Effector memory CD4-positive, alpha-beta T cell (primary cell): ENCODE data around the gene PLA2G6.
A peak's percentile ranks its signal among the peaks of the same experiment; 100 is the strongest.
"Not testable (repeated sequence)": the region's sequence is repeated elsewhere in the genome, so short reads cannot be mapped to it uniquely, and the experiment has no call there.

Source experiments
- DNase-seq, 3 donors: peaks; one replicate each; pipeline ENCODE4 v3.0.0-alpha.2; 2020
- H3K27ac ChIP-seq: 2 replicates; pipeline ENCODE4 v1.7.0; 2013; ENCODE audit warnings: mild to moderate bottlenecking, low read length, moderate library complexity; ENCODE audit not compliant: insufficient read depth, poor library complexity, severe bottlenecking
- H3K27me3 ChIP-seq: replicated peaks from 2 replicates; pipeline ENCODE4 v1.7.0; 2013; ENCODE audit warnings: mild to moderate bottlenecking, low read length; ENCODE audit not compliant: insufficient read depth, control insufficient read depth, poor library complexity, severe bottlenecking
- H3K36me3 ChIP-seq: 2 replicates; pipeline ENCODE4 v1.7.0; 2013; ENCODE audit warnings: mild to moderate bottlenecking, low read length, moderate library complexity; ENCODE audit not compliant: control insufficient read depth, insufficient read depth
- H3K4me1 ChIP-seq: 2 replicates; pipeline ENCODE4 v1.7.0; 2013; ENCODE audit warnings: low read length, mild to moderate bottlenecking; ENCODE audit not compliant: control insufficient read depth, insufficient read depth, poor library complexity, severe bottlenecking
- H3K4me3 ChIP-seq: 2 replicates; pipeline ENCODE4 v1.7.0; 2013; ENCODE audit warnings: low read length, low read depth, mild to moderate bottlenecking; ENCODE audit not compliant: insufficient read depth, poor library complexity, severe bottlenecking
- H3K9me3 ChIP-seq: 2 replicates; pipeline ENCODE4 v1.7.0; 2013; ENCODE audit warnings: mild to moderate bottlenecking, low read length, moderate library complexity; ENCODE audit not compliant: control insufficient read depth

PLA2G6 gene

GRCh38 chr22:38191055-38191454 lies 9.4 kb upstream of the PLA2G6 start:
- no peaks in the 10 kb centered on the region for H3K36me3 ChIP-seq
- H3K27ac ChIP-seq = no peak overlapping the region
- no peak overlapping the region for H3K4me3 ChIP-seq
- H3K27me3 ChIP-seq = no peaks in the 10 kb centered on the region
- no peaks in the 10 kb centered on the region for H3K4me1 ChIP-seq
- DNase-seq = no peak
- no peaks in the 10 kb centered on the region for H3K9me3 ChIP-seq

GRCh38 chr22:38190581-38190980 lies 9.0 kb upstream of the PLA2G6 start:
- Histone ChIP-seq H3K27ac (no peak overlapping the region), H3K27me3 (no peaks in the 10 kb centered on the region), H3K36me3 (no peaks in the 10 kb centered on the region), H3K4me3 (no peak overlapping the region), H3K9me3 (no peaks in the 10 kb centered on the region), H3K4me1 (no peaks in the 10 kb centered on the region)
- no peak for DNase-seq

DNA sequence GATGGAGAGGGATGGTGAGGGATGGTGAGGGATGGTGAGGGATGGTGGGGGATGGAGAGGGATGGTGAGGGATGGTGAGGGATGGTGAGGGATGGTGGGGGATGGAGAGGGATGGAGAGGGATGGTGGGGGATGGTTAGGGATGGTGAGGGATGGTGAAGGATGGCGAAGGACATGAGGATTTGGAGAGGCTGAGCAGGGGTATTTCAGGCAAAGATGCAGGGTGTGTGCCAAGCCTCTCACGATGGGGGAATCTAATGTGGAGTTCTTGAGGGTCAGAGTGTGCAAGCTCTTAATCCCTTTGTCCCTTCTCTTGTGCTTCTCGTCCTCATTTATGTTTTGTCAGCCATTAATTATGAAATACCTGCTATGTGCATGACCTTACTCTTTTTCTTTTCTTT lies 7.5 kb upstream of the PLA2G6 start:
- Histone ChIP-seq H3K27me3 (no peaks in the 10 kb centered on the region), H3K9me3 (no peaks in the 10 kb centered on the region), H3K36me3 (no peaks in the 10 kb centered on the region), H3K4me1 (no peaks in the 10 kb centered on the region), H3K4me3 (no peak overlapping the region), H3K27ac (no peak overlapping the region)
- DNase-seq = no peak

GRCh38 chr22:38187413-38188212 lies 6.0 kb upstream of the PLA2G6 start:
- H3K27me3 ChIP-seq = no peaks in the 10 kb centered on the region
- H3K27ac ChIP-seq = no peak overlapping the region
- DNase-seq = no peak
- no peaks in the 10 kb centered on the region for H3K36me3 ChIP-seq
- no peak overlapping the region for H3K4me3 ChIP-seq
- H3K4me1 ChIP-seq = no peaks in the 10 kb centered on the region
- H3K9me3 ChIP-seq = no peaks in the 10 kb centered on the region

DNA sequence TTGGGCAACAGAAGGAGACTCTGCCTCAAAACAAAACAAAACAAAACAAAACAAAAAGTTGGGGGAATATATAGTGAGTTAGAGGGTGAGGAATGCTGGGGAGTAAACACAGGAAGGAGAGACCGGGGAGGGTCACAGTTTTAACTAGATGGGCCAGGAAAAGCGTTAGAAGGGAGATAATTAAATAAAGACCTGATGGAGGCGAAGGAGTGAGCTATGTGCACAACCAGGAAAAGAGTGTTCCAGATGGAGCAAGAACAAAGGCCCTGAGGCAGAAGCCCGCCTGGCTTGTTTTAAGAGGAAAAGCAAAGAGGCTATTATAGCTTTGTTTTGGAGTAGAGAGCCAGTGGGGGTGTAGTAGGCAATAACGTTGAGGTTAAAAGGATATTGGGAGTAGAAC lies 4.8 kb upstream of the PLA2G6 start:
- H3K4me3 ChIP-seq = no peak overlapping the region
- no peaks in the 10 kb centered on the region for H3K27me3 ChIP-seq
- DNase-seq = no peak
- no peaks in the 10 kb centered on the region for H3K9me3 ChIP-seq
- H3K4me1 ChIP-seq = peaks cover 3% of the 10 kb centered on the region
- H3K27ac ChIP-seq = no peak overlapping the region
- no peaks in the 10 kb centered on the region for H3K36me3 ChIP-seq

DNA sequence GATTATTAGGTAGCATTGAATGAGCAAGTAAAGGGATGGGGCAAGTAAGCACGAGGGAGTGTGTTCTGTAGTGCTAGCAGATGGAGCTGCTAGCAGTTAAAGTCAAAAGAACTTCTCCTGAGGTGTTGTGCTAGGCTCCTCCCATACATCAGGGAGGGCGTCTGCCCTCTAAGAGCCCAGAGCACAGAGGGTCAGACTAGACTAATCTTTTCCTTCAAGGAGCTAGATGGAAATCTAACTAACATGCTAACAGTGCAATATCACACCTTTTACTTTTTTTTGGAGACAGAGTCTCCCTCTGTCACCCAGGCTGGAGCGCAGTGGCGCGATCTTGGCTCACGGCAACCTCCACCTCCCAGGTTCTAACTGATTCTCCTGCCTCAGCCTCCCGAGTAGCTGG lies 3.2 kb upstream of the PLA2G6 start:
- H3K9me3 ChIP-seq = no peaks in the 10 kb centered on the region
- no peaks in the 10 kb centered on the region for H3K27me3 ChIP-seq
- H3K36me3 ChIP-seq = no peaks in the 10 kb centered on the region
- peaks cover 20% of the 10 kb centered on the region for H3K4me1 ChIP-seq
- no peak overlapping the region for H3K4me3 ChIP-seq
- no peak overlapping the region for H3K27ac ChIP-seq
- no peak for DNase-seq

- Histone ChIP-seq H3K4me1 (peaks cover 33% of the 10 kb centered on the region), H3K27ac (peak overlapping the region; percentile 78), H3K4me3 (peak overlapping the region; percentile 68), H3K27me3 (no peaks in the 10 kb centered on the region), H3K36me3 (no peaks in the 10 kb centered on the region), H3K9me3 (no peaks in the 10 kb centered on the region)
- DNase-seq = peak; percentile 20 to 35 (median 26)
Measured at GRCh38 chr22:38180841-38181452, 683 bp downstream of the PLA2G6 start.

DNA sequence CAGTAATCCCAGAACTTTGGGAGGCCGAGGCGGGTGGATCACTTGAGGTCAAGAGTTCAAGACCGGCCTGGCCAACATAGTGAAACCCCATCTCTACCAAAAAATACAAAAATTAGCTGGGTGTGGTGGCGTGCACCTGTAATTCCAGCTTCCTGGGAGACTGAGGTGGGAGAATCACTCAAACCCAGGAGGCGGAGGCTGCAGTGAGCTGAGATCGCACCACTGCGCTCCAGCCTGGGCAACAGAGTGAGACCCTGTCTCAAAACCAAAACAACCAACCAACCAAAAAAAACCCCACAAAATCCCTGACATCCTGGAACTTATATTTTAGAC lies 3.1 kb downstream of the PLA2G6 start:
- not testable (repeated sequence) for H3K27me3 ChIP-seq, H3K9me3 ChIP-seq, H3K4me3 ChIP-seq, DNase-seq, H3K27ac ChIP-seq, H3K36me3 ChIP-seq
- peaks cover 35% of the 10 kb centered on the region for H3K4me1 ChIP-seq

GRCh38 chr22:38177926-38178604 lies 3.6 kb downstream of the PLA2G6 start:
- no peak overlapping the region for H3K27ac ChIP-seq
- H3K9me3 ChIP-seq = no peaks in the 10 kb centered on the region
- H3K4me3 ChIP-seq = no peak overlapping the region
- peaks cover 35% of the 10 kb centered on the region for H3K4me1 ChIP-seq
- no peaks in the 10 kb centered on the region for H3K36me3 ChIP-seq
- no peaks in the 10 kb centered on the region for H3K27me3 ChIP-seq
- no peak for DNase-seq

DNA sequence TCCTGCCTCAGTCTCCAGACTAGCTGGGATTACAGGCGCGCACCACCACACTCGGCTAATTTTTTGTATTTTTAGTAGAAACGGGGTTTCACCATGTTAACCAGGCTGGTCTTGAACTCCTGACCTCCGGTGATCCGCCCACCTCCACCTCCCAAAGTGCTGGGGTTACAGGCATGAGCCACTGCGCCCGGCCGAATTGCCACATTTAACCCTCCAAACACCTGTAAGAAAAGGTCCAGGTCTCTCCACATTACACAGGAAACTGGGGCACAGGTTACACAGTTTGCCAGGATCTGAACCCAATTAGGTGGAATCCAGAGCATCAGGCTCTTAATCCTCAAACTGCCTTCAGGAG lies 4.1 kb downstream of the PLA2G6 start:
- H3K27ac ChIP-seq, DNase-seq, H3K36me3 ChIP-seq, H3K4me3 ChIP-seq, H3K27me3 ChIP-seq, H3K9me3 ChIP-seq: not testable (repeated sequence)
- H3K4me1 ChIP-seq = peaks cover 35% of the 10 kb centered on the region
